ENCODE data around the gene CEP85. TPM values are rescaled to one million over a fixed set of nuclear protein-coding genes. Genes with fewer than 3 reads are reported as not detected.

The CEP85 gene
- total RNA-seq, 6 experiments from 2014 or later, result 4.9 to 8.6 (median 8.4) TPM

GRCh38 chr1:26263212-26263611 lies 29.2 kb downstream of the CEP85 start:
- no peak for TF ChIP-seq CTCF (IDR thresholded peaks at IDR 0.05)
- peaks cover 6% of the 10 kb centered on the region; the same call in 1 of the 2 replicates for H3K4me1 Mint-ChIP-seq (ENCODE audit: low read depth)
- H3K36me3 Mint-ChIP-seq (ENCODE audit: low read depth), result peaks cover 16% of the 10 kb centered on the region
- peaks cover 3% of the 10 kb centered on the region for H3K9me3 Mint-ChIP-seq
- no peak overlapping the region for H3K4me3 Mint-ChIP-seq
- no peak overlapping the region for H3K27ac Mint-ChIP-seq
- 0 out of 2 replicates have a peak, but pooled peaks cover 1% of the 10 kb centered on the region for H3K27me3 Mint-ChIP-seq (ENCODE audit: insufficient read depth)
- no peak for DNase-seq

- DNase-seq, result no peak
- no peak for TF ChIP-seq CTCF (IDR thresholded peaks at IDR 0.05)
- Mint-ChIP-seq H3K4me3 (no peak overlapping the region), H3K36me3 (ENCODE audit: low read depth) (peaks cover 28% of the 10 kb centered on the region), H3K9me3 (peaks cover 18% of the 10 kb centered on the region), H3K27me3 (ENCODE audit: insufficient read depth) (0 out of 2 replicates have a peak, but pooled peaks cover 1% of the 10 kb centered on the region), H3K27ac (no peak overlapping the region), H3K4me1 (ENCODE audit: low read depth) (peaks cover 6% of the 10 kb centered on the region; the same call in 1 of the 2 replicates)
Observed at GRCh38 chr1:26265405-26265804, 31.4 kb downstream of the CEP85 start.

GRCh38 chr1:26268290-26269197 lies 34.5 kb downstream of the CEP85 start:
- H3K27me3 Mint-ChIP-seq (ENCODE audit: insufficient read depth), result 0 out of 2 replicates have a peak, but pooled peaks cover 1% of the 10 kb centered on the region
- no peak for TF ChIP-seq CTCF (IDR thresholded peaks at IDR 0.05)
- H3K36me3 Mint-ChIP-seq (ENCODE audit: low read depth), result peaks cover 35% of the 10 kb centered on the region
- H3K27ac Mint-ChIP-seq, result no peak overlapping the region
- peaks cover 18% of the 10 kb centered on the region for H3K9me3 Mint-ChIP-seq
- no peak overlapping the region for H3K4me3 Mint-ChIP-seq
- no peak for DNase-seq
- peaks cover 6% of the 10 kb centered on the region; the same call in 1 of the 2 replicates for H3K4me1 Mint-ChIP-seq (ENCODE audit: low read depth)

- Mint-ChIP-seq H3K4me1 (ENCODE audit: low read depth) (peaks cover 11% of the 10 kb centered on the region), H3K9me3 (peaks cover 18% of the 10 kb centered on the region), H3K27me3 (ENCODE audit: insufficient read depth) (0 out of 2 replicates have a peak, but pooled peaks cover 1% of the 10 kb centered on the region), H3K4me3 (no peak overlapping the region), H3K36me3 (ENCODE audit: low read depth) (peaks cover 37% of the 10 kb centered on the region), H3K27ac (no peak overlapping the region)
- TF ChIP-seq CTCF (IDR thresholded peaks at IDR 0.05), result no peak
- no peak for DNase-seq
Observed at GRCh38 chr1:26269198-26269550, 35.2 kb downstream of the CEP85 start.

- no peak for TF ChIP-seq CTCF (IDR thresholded peaks at IDR 0.05)
- Mint-ChIP-seq H3K36me3 (ENCODE audit: low read depth) (peaks cover 30% of the 10 kb centered on the region), H3K4me3 (peak overlapping the region; percentile 70), H3K27me3 (ENCODE audit: insufficient read depth) (peaks cover 1% of the 10 kb centered on the region), H3K9me3 (no peaks in the 10 kb centered on the region), H3K27ac (peak overlapping the region; percentile 97), H3K4me1 (ENCODE audit: low read depth) (peaks cover 60% of the 10 kb centered on the region)
- DNase-seq, result peak; percentile 45
Observed at GRCh38 chr1:26274801-26275425, 40.9 kb downstream of the CEP85 start.
